HG03196 (cell line): ENCODE data around the gene BPI.
"Not testable (repeated sequence)": the region's sequence is repeated elsewhere in the genome, so short reads cannot be mapped to it uniquely, and the experiment has no call there.

Experiments used
- ATAC-seq: cut with Tn5 transposase; IDR thresholded peaks from one replicate; pipeline ENCODE4 v1.9.1; 2021; ENCODE audit not compliant: unreplicated experiment

BPI gene

DNA sequence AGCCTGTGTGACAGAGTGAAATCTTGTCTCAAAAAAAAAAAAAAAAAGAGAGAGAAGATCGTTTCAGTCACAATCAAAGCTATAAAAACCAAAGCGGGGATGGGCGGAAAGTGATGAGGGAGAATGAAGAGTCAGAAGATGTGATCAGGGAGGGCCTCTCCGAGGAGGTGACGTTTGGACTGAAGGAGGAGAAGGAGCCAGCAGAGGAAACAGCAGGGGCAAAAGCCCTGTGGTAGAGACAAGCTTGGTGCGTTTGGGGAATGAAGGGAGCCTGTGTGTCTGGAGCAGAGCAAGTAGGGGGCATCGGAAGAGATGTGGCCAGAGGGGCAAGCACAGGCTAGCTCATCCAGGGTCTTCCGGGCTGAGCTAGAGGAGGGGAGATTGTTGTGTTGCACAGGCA, 27.9 kb downstream of the BPI start:
- ATAC-seq = no peak

DNA sequence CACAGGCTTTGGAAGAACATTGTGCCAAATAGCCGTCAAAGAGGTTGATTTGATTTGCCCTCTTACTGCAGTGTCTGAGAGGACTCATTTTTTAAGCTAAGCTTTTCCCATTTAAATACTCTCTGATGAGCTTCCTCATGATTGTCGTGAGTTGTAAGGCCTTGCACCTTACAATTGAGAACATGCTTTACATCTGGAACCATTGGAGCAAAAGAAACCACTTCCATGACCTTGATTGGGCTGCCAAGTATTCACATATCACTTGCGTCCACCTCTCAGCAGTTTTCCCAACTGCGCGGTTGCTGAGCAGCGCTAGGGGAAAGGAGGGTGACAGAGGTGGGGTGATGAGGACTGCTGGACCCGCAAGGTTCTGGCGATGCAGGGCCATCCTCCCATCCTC, 30.1 kb downstream of the BPI start:
- no peak for ATAC-seq

DNA sequence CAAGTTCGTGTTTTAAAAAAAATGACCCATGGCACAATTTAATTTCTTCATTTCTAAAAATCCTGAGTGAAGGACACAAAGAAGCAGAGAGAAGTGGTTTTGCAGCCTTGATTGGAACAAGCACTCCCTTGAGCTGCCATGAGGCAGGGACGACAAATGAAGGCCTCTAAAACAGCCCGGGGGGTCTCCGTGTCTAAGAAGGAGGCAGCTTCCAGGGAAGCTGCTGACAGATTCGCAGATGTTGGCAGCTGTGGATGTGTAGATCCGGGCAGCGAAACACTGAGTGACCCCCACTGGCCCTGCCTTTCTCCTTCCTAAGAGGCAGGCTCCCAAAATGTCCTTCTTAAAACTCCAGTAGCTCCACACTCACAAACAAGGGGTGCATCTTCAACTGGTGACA, 32.8 kb downstream of the BPI start:
- ATAC-seq = no peak

DNA sequence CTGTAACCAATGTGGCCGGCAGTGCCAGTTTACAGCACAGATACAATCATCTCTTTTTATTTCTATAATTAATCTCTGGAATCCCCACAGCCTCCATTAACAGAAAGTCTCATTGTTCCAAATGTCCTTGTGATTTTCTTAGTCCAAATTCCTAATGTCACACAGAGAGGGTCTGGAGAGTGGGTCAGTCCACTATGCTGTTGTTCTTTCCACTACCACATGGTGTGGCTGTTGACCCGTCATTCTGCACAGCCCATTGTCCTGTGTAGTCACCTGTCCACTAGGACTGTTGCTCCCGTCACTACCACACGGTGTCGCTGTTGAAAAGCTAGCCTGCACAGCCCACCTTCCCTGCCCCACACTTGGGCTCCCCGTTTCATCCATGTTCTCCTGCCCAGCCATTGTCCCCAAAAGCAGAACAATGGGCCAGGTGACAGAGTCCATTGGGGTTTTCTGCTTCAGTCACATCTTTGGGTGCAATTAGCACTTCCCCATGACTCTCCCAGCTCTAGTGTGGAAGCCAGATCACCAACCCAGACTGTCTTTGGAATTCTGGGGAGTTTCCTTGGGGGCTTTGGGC, 33.7 kb downstream of the BPI start:
- no peak for ATAC-seq

DNA sequence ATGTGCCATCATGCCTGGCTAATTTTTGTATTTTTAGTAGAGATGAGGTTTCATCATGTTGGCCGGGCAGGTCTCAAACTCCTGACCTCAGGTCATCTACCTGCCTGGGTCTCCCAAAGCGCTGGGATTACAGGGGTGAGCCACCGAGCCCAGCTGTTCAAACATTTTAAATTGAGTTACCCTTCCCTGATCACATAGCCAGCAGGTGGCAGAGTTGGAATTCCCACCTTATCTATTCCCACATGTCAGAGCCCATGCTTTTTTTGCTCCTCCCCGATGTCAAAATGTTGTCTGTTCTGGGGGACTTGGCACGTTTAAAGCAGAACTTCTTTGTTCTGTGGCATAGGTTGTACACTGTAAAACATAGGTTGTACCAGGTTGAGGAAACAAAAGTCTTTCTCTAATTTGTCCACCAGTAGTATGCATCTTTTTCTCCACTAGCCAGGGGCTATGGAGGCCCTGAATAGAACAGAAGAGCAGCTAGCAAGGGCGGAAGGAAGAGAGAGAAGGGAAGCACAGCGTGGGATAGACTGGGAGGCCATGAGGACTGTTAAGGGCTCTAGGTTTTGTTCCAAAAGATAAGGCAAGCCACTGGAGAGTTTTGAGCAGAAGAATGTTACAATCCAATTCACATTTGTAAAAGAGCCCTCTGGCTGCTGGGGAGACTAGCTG, 35.0 kb downstream of the BPI start:
- no peak for ATAC-seq

DNA sequence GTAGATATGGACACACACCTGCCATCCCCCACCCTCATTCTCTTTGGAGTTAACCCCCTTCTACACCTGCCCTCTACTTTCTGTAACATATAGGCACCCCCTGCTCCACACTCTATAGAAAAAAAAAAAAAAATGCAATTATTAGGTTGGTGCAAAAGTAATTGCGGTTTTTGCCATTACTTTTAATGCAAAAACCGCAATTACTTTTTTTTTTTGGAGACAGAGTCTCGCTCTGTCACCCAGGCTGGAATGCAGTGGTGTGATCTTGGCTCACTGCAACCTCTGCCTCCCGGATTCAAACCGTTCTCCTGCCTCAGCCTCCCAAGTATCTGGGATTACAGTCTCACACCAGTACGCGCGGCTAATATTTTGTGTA, 35.6 kb downstream of the BPI start:
- not testable (repeated sequence) for ATAC-seq

DNA sequence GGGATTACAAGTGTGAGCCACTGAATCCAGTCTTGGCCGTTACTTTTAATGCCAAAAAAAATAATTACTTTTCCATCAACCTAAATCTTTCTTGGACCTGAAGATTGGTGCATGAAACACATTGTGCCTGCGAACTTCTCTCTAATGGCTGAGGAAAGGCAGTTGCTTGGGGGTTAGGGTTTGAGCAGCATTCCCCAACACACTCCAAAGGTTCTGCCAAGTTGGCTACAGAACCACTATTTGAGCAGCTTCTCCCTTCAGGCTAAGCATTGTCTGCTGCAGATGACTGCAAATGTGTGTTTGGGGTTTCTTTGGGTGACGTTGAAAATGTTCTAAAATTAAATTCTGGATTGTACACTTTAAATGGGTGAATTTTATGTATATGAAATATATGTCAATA, 36.0 kb downstream of the BPI start:
- ATAC-seq = no peak

DNA sequence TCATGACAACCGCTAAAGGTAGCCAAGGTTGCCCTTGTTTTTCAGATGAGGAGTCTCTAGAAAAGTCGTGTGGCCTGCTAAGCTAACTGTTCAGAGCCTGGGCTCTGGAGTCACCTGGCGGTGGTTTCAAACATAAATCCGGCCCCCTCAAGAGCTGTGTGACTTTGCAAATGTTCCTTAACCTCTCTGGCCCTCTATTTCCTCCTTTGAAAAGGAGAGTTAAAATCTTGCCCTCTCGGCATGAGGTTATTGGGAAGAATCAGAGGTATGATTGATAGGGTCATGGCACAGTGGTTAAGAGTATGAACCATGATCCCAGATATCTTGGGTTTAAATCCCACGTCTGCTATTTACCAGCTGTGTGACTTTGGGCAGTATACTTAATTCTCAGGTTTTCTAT, 36.7 kb downstream of the BPI start:
- no peak for ATAC-seq

DNA sequence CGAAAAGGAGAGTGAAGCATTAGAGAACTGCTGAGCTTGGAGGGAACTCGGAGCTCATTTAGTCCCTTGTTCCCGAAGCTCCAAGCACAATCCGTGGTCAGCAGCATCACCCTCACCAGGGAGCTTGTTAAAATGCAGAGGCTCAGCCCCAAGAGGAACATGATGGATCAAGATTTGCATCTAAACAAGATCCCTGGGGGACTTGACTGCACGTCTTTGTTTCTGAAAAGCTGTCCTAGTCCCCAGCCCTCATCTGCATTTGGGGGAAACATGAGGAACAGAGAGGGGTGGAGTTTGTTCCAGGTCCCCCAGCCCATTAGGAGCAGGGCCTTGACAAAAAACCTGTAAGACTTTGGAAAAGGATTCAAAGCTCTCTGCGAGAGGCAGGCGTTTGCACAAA, 38.3 kb downstream of the BPI start:
- no peak for ATAC-seq

DNA sequence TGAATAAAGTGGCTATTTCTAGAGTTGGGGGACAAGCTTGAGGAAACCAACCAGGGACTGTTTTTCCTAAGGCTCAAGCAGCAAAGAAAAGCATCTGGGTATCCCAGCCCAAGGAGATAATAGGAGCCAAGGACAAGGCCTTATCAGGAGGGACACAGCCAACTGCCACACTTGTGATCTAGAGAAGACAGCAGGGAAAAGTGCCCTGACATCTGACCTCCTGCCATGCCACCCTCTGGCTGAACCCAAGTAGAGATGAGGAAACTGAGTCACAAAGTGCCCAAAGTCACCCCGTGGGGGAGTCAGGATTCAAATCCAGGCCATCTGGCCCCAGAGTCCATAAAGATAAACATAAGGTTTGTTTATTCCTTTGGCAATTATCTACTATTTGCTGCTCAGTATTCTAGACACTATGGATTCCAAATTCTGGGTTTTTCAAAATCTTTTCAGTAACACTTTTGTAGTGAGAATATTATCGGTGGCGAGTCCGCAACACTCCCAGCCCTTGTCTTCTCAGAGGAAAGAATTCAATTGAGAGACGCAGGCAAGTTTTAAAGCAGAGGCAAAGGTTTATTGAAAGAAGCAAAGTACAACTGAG, 38.9 kb downstream of the BPI start:
- ATAC-seq = no peak

DNA sequence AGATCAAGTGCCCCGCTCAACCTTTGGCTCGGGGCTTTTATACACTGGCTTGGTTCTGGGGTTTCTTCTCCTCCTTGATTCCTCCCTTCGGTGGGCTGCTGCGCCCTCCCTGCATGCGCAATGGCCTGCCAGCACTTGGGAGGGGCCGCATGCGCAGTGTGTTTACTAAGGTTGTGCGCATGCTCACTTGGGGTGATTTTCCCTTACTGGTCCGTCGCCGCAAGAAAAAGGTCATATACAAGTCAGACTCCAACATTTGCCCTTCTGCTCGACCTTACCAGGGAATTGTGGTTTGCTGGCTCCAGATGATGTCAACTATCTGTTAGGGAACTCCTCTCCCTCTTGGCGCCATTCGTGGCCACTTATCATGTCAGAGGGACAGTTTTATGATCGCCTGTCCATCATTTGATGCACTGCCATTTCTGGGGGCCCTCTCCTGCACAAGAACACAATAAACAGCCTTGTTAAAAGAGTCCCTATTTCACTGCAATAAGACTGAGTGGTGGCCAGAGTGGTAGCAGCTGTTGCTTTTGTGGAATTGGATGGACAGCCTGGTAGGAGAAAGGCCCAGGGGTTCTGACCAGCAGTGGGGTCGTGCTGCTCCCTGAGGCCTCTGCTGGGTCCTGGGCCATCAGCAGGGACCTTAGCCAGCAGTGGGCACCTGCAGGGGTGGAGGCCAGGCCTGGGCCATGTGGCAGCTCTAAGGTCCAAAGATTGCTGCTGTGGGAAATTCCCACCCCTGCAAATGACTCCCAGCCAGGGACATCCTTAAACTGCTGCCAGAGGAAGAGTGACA, 39.6 kb downstream of the BPI start:
- no peak for ATAC-seq

DNA sequence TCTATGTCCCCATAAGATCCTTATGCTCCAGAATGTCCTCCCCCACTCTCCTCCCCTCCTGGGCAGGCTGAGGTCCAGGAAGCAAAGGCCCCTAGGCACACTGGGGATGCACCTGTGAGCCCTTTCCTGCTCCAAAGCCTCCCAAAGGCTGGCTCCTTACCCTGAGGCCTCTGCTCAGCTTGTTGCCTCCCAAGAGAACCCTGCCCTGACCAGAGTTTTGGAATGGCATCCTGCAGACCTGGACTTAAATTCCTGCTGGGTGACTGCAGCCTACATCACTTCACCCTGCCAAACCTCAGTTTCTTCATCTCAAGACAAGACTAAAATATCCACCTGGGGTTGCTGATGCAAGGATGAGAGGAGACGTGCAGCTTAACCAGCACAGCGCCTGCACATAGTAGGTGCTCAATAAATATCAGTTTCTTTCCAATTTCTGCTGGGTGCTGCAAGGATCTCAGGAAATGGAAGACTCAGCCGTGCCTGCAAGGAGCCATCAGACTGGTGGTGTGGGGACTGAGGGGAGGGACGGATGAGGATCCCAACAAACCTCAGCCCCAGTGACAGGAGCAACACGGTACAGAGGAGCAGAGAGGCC, 40.2 kb downstream of the BPI start:
- no peak for ATAC-seq

DNA sequence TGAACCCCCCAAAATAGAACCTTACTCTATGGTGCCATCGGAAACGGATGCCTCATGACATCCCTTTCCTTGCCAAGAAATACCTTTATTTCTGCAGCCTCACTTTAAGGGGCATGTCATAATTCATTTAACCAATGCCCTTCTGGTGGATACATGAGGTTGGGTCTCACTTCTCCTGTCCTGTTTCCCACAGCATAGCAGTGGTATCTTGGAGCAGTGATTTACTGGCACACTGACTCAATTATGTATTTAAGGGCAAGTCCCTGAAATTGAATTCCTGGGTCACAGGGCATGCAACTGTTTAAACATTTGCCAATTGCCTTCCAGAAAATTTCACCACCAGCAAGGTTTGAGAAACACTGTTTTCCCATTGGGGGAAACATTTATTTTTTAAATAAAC, 41.7 kb downstream of the BPI start:
- no peak for ATAC-seq

DNA sequence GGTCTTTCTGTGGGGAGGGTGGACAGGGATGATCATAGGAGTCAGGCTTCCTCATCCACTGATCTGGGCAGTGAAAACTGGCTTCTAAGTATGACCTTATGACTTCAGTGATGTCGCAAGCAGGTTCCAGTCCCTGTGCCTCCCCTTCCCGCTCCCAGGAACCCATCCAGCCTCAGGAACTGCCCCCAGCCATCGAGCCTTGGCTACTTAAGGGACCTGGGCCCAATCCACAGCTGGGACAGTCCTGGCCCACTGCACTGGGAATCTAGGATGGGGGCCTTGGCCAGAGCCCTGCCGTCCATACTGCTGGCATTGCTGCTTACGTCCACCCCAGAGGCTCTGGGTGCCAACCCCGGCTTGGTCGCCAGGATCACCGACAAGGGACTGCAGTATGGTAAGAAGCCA, 42.3 kb downstream of the BPI start, which contains the start of gene LBP:
Gene LBP (plus strand): TSS at position 236 of the 405 bp plus-strand sequence. CDS start 35 bp downstream, at position 271.
- no peak for ATAC-seq

DNA sequence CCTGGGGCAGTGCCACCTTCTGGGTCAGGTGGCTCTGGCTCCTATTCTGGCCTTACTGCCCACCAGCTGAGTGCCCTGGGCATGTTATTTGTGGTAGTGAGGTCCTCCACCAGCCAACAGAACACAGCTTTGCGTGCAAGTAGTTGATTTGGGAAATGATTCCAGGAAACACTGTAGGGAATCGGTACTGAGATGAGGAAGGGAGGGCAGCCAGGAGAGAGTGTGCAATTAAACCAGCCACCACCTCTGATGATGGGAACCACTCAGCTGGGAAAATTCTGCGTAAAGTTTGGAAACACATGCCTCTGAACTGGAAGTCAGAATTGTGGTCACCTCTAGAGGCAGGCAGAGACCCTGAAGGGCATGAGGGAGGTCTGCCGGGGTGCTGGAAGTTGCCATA, 42.8 kb downstream of the BPI start:
- ATAC-seq = no peak

DNA sequence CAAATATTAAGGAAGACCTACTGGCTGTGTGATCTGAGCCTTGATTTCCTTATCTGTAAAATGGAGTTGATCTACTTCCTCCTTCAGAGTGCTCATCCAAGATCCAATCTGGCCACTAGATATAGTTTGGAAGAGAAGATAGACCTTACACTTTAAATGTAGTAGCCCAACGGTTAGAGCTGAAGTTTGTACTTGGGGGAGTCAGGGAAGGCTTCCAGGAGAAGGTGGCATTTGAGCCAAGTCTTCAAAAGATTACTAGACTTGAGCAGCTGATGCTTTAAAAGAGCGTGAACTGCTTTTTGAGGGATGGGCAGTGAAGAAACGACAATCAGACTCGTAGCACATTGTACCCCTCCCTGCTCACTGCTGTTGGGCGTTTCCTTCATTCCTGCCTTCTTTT, 45.9 kb downstream of the BPI start:
- ATAC-seq = no peak

DNA sequence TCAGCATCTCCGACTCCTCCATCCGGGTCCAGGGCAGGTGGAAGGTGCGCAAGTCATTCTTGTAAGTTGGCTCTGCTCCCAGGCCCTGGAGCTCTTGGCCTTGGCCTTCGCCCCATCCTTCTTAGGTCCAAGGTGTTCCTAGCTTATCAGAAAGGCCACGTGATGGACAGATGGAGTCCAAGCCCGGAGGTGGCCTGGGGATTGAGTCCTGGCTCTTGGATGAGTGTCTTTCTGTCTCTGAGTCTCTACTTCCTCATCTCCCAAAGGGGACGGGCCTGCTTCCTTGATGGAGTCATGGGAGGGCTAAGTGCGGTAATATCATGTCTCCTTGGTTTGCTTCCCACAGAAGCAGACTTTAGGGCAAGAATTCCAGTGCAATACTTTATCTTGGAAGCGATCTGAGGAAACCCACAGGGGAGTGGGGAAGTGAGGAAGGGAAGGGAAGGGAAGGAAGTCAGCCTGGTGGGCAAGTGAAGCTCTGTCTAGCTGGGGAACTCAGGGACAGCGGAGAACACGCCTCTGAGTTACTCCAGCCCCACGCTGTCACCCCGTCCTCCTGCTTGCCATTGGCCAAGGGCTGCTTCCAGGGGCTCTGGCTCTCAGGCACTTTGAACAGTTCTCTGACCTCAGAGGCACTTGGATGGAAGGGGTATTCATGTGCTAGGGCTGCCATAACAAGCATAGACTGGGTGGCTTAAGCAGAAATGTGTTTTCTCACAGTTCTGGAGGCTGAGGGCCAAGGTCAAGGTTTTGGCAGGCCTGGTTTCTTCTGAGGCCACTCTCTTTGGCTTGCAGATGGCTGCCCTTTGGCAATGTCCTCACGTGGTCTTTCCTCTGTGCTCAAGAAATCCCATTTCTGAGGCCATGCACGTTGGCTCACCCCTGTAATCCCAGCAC, 47.2 kb downstream of the BPI start:
- ATAC-seq = no peak

DNA sequence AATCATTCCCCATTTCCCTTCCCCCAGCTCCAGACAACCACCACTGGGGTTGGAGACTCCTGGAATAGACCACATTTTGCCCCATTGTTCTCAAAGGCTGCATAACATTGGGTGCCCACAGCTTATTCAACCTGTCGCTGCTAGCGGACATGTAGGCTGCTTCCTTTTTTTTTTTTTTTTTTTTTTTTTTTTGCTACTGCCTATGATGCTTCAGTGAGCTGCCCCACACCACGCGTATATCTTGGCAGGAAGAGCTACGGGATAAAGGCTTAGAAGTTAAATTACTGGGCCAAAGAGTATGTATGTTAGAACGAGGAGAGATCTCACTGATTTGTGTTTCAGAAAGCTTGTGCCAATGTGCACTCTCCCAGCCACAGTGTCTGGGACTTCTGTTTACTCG, 49.4 kb downstream of the BPI start:
- ATAC-seq = no peak

DNA sequence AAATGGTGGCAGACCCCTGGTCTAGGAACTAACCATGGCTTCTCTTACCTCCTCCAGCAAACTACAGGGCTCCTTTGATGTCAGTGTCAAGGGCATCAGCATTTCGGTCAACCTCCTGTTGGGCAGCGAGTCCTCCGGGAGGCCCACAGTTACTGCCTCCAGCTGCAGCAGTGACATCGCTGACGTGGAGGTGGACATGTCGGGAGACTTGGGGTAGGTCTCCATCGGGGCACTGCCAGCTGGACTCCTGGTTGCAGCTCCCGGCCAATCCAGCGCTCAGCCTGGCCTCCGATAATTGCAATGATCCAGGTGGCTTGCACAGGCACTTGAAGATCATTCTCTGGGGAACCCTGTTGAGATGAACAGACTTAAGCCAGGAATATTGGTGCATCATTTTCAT, 50.3 kb downstream of the BPI start:
- no peak for ATAC-seq

DNA sequence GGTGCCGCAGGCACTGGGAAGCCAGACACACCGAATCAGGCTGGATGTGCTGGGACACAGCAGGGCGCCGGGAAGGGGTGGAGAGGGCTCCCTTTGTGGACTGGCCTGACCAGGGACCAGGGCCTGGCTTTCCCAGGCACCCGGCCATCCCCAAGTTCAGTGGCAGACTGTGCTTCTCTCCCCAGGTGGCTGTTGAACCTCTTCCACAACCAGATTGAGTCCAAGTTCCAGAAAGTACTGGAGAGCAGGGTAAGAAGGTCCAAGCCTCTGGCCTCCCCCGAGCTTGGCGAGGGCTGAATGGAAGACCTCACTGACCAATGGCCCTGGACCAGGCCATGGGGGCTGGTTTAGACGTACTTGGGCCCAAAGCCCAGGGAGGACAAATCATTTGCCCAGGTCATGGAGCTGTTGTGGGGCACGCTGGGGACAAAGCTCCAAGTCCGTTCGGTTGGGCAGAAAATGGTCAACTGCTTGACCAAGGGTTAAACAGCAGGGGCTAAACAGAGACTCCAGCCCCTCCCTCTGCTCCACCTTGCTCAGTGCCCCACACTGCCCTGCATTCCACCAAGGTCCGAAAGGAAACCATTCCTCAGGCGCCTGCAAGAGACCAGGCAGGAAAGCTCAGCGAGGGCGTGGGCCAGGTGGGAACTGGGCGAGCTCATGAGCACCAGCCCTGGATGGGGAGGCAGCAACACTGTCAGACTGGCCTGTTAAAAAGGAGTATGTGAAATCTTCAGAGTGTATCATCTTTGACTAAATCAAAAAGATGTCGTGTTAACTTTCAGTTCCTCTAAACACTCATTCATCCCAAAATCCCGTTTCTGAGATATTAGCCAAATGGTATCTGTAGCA, 51.4 kb downstream of the BPI start:
- no peak for ATAC-seq
